ENCODE measurements around the gene RBKS. TPM values are rescaled to one million over a fixed set of nuclear protein-coding genes. Genes with fewer than 3 reads are reported as not detected.

The RBKS gene
- total RNA-seq, 3 donors from 2014 or later, result 1.1 to 5.1 (median 2.9) TPM

DNA sequence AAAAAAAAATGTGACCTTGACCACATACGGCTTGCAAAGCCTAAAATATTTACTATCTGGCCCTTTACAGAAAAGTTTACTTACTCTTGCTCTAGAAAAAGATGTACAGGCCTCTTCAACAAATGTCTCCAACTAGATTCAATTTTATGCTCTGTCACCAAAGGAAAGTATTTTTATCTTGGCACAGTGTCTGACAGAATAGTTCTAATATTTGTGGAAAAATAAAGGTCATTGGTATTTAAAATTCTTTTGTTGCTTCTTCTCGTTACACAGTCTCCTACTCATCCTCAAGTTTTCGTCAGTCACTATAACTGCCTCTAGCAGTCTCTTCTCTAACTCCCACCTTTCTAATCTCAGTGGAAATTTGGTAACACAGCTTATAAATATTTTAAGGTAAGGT is 1.4 kb downstream of the RBKS start:
- Histone ChIP-seq H3K9me3 (no peaks in the 10 kb centered on the region), H3K27me3 (no peaks in the 10 kb centered on the region), H3K27ac (peak overlapping the region; percentile 98), H3K36me3 (no peaks in the 10 kb centered on the region), H3K4me3 (peak overlapping the region in 1 of 3 donors; percentile 88), H3K4me1 (peaks cover 0 to 19% of the 10 kb centered on the region in 2 donors)
- DNase-seq (ENCODE audit: low spot score in 2 of 2), result no peak
- intact Hi-C loops (cut with DNase I; ENCODE audit: low total_unique reads), result loop anchor here (2.0 kb wide), 1 partner anchor 502 kb away; no protein-coding TSS in a partner anchor
- TF ChIP-seq POLR2AphosphoS5 (IDR thresholded peaks at IDR 0.05), result no peak

DNA sequence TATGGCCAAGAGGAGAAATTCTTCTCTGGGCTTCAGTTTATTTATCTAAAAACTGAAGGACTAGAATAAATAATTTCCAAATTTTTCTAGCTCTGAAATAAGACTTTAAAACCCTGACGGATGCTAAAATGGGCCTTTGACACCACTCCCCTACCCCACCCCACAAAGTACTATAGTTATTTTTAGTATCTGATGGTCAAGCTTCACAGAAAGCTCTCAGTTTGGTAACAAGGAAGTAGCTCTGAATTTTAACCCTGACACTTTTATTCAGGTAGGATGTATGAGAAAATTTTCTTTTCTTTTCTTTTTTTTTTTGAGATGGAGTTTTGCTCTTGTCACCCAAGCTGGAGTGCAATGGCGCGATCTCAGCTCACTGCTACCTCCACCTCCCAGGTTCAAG is 2.4 kb downstream of the RBKS start:
- Histone ChIP-seq H3K36me3 (no peaks in the 10 kb centered on the region), H3K9me3 (no peaks in the 10 kb centered on the region), H3K27ac (peak overlapping the region; percentile 57 to 98), H3K4me1 (peaks cover 0 to 19% of the 10 kb centered on the region in 2 donors), H3K27me3 (no peaks in the 10 kb centered on the region), H3K4me3 (no peak overlapping the region)
- TF ChIP-seq POLR2A (IDR thresholded peaks at IDR 0.05) (no peak), POLR2AphosphoS5 (IDR thresholded peaks at IDR 0.05) (no peak)
- TF ChIP-seq, protein P1, sequence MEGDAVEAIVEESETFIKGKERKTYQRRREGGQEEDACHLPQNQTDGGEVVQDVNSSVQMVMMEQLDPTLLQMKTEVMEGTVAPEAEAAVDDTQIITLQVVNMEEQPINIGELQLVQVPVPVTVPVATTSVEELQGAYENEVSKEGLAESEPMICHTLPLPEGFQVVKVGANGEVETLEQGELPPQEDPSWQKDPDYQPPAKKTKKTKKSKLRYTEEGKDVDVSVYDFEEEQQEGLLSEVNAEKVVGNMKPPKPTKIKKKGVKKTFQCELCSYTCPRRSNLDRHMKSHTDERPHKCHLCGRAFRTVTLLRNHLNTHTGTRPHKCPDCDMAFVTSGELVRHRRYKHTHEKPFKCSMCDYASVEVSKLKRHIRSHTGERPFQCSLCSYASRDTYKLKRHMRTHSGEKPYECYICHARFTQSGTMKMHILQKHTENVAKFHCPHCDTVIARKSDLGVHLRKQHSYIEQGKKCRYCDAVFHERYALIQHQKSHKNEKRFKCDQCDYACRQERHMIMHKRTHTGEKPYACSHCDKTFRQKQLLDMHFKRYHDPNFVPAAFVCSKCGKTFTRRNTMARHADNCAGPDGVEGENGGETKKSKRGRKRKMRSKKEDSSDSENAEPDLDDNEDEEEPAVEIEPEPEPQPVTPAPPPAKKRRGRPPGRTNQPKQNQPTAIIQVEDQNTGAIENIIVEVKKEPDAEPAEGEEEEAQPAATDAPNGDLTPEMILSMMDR (IDR thresholded peaks at IDR 0.05), result no peak
- intact Hi-C loops (cut with DNase I; ENCODE audit: low total_unique reads), result loop anchor here (2.0 kb wide), 1 partner anchor 503 kb away; no protein-coding TSS in a partner anchor
- DNase-seq (ENCODE audit: low spot score in 2 of 2), result no peak

DNA sequence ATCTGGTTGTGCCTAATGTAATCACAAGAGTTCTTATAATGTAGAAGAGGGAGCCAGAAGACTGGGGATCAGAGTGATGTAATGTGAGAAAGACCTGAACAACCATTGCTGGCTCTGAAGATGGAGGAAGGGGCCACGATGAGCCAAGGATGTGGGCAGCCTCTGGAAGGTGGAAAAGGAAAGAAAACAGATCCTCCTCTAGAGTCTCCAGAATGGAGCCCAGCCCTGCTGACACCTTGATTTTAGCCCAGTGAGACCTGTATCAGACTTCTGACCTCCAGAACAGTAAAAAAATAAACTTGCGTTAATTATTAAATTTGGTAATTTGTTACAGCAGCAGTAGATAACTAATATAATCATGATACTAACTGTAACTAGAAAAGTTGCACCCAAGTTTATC is 3.1 kb downstream of the RBKS start:
- Histone ChIP-seq H3K36me3 (no peaks in the 10 kb centered on the region), H3K4me1 (peaks cover 0 to 19% of the 10 kb centered on the region in 2 donors), H3K9me3 (no peaks in the 10 kb centered on the region), H3K27me3 (no peaks in the 10 kb centered on the region), H3K27ac (no peak overlapping the region), H3K4me3 (no peak overlapping the region)
- DNase-seq (ENCODE audit: low spot score in 2 of 2), result no peak
- intact Hi-C loops (cut with DNase I; ENCODE audit: low total_unique reads), result no loop called here
- TF ChIP-seq, protein P1 (IDR thresholded peaks at IDR 0.05), result no peak
- no peak for TF ChIP-seq POLR2AphosphoS5 (IDR thresholded peaks at IDR 0.05)
- TF ChIP-seq POLR2A (IDR thresholded peaks at IDR 0.05), result no peak

DNA sequence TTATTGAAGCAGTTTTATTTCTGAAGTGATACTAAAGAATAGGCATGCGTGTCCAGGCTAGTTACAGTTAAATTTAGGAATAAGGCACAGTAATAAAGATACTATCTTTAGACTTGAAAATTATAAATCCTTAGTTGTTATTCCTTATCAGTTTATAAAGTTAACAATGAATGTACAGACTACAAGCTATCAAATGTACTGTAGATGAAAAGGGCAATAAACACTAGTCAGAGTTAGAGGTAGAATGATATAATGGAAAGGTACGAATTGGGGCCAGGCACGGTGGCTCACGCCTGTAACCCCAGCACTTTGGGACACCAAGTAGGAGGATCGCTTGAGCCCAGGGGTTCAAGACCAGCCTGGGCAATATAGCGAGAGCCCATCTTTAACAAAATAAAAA is 3.9 kb downstream of the RBKS start:
- no peaks in the 10 kb centered on the region for H3K36me3 ChIP-seq
- H3K27ac ChIP-seq, result no peak overlapping the region
- TF ChIP-seq POLR2AphosphoS5 (IDR thresholded peaks at IDR 0.05), result no peak
- TF ChIP-seq, protein P1 (IDR thresholded peaks at IDR 0.05), result no peak
- TF ChIP-seq POLR2A (IDR thresholded peaks at IDR 0.05), result no peak
- H3K4me1 ChIP-seq, result peaks cover 0 to 17% of the 10 kb centered on the region in 2 donors
- no peaks in the 10 kb centered on the region for H3K9me3 ChIP-seq
- intact Hi-C loops (cut with DNase I; ENCODE audit: low total_unique reads), result no loop called here
- no peak overlapping the region for H3K4me3 ChIP-seq
- no peak for DNase-seq (ENCODE audit: low spot score in 2 of 2)
- H3K27me3 ChIP-seq, result no peaks in the 10 kb centered on the region

DNA sequence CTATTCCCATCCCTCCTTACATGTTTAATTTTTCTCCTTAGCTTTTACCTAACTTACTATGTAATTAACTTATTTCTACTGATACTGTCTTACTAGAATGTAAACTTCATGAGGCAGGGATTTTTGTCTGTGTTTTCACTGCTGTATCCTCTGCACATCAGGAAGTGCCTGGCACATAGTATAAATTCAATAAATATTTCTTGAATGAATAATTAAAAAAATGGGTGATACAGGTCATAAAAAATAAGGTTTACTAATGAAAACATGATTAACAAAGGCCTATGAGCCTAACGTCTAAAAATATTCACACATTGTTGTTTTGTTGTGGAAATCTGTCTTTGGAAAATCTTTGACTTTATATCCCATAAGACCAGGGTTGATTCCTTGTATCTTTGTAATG is 4.5 kb downstream of the RBKS start:
- Histone ChIP-seq H3K27ac (no peak overlapping the region), H3K36me3 (no peaks in the 10 kb centered on the region), H3K4me1 (peaks cover 0 to 13% of the 10 kb centered on the region in 2 donors), H3K27me3 (no peaks in the 10 kb centered on the region), H3K4me3 (no peak overlapping the region), H3K9me3 (no peaks in the 10 kb centered on the region)
- DNase-seq (ENCODE audit: low spot score in 2 of 2), result no peak
- TF ChIP-seq, protein P1 (IDR thresholded peaks at IDR 0.05), result no peak
- TF ChIP-seq POLR2A (IDR thresholded peaks at IDR 0.05) (no peak), POLR2AphosphoS5 (IDR thresholded peaks at IDR 0.05) (no peak)
- intact Hi-C loops (cut with DNase I; ENCODE audit: low total_unique reads), result no loop called here

DNA sequence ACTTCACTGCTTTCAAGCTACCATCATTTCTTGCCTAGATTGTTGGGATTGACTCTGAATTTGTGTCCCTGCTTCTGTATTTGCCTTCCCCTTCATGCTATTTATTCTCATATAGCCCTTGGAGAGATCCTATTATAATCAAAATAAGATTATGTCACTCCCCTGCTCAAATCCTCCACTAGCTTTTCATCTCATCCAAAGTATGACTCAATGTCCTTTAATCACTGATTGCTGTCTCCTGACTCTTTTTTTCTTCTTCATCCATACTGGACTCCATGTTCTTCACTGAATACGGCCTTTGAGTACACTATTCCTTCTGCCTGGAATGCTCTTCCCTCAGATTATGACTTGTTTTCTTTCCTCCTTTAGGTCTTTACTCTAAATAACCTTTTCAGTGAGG is 5.0 kb downstream of the RBKS start:
- peaks cover 0 to 13% of the 10 kb centered on the region in 2 donors for H3K4me1 ChIP-seq
- DNase-seq (ENCODE audit: low spot score in 2 of 2), result no peak
- H3K27ac ChIP-seq, result no peak overlapping the region
- H3K27me3 ChIP-seq, result no peaks in the 10 kb centered on the region
- H3K9me3 ChIP-seq, result no peaks in the 10 kb centered on the region
- intact Hi-C loops (cut with DNase I; ENCODE audit: low total_unique reads), result no loop called here
- no peaks in the 10 kb centered on the region for H3K36me3 ChIP-seq
- TF ChIP-seq POLR2A (IDR thresholded peaks at IDR 0.05), result no peak
- TF ChIP-seq, protein P1 (IDR thresholded peaks at IDR 0.05), result no peak
- no peak for TF ChIP-seq POLR2AphosphoS5 (IDR thresholded peaks at IDR 0.05)
- H3K4me3 ChIP-seq, result no peak overlapping the region

All from breast epithelium (tissue), 4 donors.